NCI-H2227 (cell line): ENCODE data around the gene RPUSD4.

Experiments used
- DNase-seq: peaks from one replicate; lab custom pipeline; 2025; ENCODE audit not compliant: unreplicated experiment; lab: John Stamatoyannopoulos, UW

The RPUSD4 gene

DNA sequence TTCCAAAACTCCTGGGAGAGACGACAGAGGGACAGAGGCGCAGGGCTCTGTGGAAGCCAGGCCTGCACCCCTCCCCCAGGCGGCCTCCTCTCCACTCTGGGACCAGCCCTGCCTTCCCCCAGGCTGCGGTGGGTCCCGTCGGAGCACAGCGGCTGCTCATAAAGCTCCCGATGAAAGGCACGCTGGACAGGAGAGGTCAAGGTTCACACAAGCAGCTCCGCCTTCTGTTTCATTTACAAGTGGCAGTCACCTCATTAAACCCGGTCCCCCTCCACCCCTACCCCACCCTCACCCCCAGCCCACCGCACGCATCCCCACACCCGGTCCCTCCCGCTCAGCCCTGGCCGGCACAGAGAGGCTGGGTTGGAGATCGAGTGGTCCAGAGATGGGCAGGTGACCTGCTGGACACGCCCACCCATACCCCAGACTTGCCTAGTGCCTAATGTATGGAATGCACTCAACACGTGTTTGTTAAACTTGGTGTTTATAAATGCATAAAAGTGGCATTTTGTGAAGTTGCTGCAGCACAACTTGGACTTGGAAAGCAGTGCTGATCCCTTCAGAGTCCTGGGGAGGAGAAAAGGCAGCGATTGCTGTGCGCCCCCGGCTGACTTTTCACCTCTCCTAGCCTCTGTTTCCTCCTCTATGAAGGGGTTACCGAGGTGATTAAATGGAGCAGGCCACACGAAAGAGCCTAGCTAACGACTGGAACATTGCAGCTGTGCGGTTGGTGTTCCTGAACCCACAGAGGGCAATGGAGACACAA lies 26.0 kb downstream of the RPUSD4 start:
- no peak for DNase-seq

DNA sequence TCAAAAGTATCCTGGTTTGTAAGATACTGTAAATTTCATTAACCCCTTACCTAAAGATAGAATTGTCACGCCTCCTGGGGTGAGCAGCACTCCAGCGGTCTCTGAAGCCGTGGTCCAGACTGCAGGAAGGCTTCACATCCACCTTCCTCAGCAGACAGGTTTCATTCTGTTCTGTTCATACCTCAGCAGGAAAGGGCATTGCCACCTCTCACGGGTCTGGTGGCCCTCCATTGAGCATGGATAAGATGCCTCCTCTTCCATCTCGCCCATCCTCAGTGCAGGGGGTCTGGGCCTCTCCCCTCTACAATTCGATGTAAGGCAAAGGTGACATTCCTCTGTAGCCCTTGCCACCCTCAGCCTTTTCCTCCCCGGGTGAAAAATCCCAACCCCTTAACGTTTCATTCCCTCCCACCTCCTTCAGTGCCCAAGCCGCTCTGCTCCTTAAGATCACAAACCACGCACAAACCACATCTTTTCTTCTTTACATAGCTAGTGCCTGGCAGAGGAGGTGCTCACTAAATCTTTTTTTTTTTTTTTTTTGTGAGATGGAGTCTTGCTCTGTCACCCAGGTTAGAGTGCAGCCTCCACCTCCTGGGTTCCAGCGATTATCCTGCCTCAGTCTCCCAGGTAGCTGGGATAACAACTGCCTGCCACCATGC lies 28.5 kb downstream of the RPUSD4 start:
- no peak for DNase-seq

DNA sequence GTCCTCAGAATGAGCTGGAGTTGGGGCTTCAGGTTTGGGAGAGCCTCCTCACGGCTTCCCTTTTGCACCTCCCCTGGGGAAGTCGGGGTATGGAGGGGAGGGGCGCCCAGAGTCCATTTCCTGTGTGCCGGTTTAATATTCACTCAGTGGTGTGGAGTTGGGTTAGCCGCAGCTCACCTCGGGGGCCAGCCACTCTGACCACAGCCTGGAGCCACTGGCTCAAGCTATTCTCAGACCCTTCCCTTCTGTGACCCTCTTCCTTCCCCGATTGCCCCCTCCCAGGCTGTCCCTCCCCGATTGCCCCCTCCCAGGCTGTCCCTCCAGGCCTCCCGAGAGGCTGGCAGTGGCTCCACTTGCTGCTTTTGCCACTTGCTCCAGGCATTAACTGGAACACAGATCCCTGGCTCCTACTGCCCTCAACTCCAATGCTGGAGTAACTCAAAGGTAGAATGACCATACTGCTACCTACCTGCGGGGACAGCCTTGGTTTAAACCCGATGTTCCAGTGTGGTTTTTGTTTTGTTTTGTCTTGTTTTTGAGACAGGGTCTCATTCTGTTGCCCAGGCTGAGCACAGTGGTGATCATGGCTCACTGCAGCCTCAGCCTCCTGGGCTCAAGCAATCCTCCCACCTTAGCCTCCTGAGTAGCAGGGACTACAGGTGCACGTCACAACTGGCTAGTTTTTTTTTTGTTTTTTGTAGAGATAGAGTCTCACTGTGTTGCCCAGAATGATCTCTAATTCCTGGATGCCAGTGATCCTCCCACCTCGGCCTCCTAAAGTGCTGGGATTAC lies 29.3 kb downstream of the RPUSD4 start:
- no peak for DNase-seq

DNA sequence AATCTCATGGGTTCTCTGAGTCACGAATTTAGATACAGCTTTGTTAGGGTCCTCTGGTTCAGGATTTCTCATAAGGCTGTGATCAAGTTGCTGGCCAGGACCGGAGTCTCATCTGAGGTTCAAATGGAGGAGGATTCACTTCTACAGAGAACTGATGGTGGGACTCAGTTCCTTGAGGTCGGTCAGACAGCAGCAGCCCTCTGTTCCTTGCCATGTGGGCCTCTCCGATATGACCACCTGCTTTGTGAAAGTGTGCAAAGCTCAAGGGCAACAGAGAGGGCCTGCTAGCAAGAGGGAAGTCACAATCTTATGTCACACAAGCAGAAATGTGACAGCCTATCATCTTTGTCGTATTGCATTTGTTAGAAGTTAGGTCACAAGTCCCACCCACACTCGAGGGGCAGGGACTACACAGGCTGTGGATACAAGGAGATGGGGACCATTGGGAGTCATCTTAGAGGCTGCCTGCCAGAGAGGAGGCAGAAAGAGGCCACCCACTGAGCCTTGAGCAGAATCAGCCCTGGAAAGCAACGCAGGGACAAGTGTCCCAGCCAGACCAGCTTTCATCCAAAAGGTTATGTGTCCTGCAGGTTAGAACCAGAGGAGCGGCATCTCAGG lies 34.5 kb downstream of the RPUSD4 start:
- DNase-seq = no peak

DNA sequence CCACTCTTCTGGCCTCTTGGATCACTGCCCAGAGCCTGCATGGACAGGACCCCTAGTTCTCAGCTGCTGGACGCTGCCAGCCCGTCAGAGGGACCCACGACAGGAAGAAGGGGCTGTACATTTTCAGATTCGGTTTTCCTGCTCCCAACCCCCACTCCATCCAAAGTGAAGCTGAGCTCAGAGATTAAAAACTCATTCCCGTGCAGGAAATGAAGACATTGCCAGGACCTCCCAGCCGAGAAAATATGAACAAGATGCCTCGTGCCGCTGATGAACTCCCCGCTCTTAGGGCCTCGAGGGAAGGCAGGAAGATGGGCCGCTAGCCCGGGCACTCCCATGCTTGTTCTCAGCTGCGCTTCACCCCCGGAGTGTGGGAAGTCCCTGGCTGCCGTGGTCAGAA lies 36.1 kb downstream of the RPUSD4 start:
- DNase-seq = no peak

DNA sequence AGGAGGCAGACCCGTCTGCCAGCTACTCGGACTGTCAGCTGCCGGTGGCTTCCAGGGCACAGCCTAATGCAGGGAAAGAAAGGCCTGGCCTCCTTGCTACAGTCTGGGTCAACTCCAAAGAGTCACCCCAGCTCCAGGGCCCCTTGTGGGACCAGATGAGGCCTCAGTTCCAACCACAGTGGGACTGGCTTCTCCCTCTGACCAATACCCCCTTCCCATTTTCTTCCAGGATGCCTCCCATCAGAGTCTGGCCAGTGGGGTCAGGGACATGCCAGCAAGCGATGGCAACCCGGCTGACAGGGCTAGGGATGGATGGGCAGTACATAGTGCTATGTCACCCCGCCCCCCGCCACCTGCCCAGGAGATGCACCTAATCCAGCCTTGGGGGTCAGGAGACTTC lies 36.6 kb downstream of the RPUSD4 start:
- no peak for DNase-seq

DNA sequence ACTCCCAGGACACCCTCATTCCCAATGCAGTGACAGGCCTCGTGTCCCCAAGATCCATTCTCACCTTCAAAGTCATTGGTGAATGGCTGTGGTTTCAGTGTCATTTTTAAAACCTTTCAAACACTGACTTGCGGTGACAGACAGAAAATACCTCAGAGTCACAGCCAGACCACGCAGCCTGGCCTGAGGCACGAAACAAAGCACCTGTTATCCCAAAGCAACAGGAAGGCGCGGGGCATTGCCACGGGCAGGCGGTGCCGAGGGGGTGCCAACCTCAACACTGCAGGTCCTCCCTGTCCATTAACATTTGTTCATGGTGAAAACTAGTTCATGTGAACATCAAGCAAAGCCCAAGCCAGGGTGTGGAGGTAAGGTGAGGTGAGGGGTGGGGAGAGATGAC lies 38.2 kb downstream of the RPUSD4 start:
- DNase-seq = no peak

DNA sequence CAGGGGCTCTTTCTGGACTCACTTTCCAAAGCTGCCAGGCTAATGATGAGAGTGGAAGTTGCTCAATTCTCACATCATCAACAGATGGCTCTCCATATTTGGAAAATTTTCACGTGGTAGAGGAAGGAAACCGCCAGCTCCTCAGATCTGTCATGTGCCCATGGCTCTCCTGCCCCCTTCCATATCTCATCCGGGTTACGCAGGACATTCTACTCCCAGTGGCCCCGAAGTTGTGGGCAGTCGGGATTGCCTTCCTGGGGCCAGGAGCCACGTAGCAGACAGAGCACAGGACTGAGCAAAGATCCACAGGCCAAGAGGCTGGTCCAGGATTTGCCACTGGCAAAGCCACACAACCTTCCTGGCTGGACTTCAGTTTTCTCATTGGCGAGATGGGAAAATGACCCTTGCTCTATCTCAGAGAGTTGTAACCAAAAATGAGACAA lies 38.8 kb downstream of the RPUSD4 start:
- DNase-seq = no peak

DNA sequence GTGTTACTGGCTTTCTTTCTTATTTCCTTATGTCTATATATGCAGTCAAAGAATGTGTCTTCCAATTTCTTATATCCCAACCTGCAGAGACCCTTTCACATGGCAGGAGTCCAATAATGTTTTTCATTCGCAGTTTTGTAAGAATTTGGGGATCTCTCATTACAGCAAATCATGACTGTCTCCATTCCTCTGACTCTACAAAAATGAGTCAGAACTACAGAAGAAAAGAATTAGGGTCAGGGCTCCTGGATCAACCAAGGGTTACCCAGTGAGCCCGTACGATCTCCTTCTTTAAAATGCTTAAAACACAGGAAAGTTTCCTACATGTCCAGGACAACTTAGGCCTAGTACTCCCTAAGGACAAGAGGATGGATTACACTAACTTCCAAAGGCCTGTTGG lies 42.2 kb downstream of the RPUSD4 start:
- DNase-seq = no peak

DNA sequence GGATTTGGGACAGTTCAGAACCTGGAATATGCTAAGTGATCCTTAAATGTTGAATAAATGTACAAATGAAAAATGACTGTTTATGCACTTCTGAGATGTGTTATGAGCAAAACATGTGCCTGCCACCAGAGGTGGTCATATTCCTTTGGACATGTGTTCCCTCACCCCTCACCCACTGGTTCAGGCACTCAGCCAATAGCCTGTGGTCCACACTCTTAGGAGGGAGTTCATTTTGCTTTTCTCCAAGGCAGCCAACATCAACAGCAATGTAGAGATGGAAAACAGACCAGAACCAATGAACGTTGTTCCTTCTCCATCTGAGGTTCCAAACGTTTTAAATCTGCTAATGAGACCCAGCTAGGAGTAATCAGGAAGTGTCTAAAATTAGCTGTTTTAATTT lies 44.0 kb downstream of the RPUSD4 start:
- no peak for DNase-seq

DNA sequence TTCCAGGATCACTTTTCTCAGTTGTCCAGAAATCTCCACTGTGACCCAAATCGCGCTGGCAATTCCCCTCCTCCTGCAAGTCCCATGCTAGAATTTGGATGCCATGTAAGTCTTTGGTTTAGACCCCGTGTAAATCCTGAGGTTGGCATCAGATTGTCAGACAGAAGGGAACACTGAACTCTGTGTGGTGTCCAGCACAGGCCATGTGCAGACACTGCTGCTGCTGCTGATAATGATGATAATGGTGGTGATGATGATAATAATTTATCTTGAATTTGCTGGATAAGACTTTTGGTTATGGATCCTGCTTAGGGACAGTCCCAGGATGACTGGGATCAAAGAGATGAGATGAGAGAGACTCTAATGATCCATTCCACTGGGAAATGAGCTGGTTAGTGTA lies 45.0 kb downstream of the RPUSD4 start:
- DNase-seq = no peak

DNA sequence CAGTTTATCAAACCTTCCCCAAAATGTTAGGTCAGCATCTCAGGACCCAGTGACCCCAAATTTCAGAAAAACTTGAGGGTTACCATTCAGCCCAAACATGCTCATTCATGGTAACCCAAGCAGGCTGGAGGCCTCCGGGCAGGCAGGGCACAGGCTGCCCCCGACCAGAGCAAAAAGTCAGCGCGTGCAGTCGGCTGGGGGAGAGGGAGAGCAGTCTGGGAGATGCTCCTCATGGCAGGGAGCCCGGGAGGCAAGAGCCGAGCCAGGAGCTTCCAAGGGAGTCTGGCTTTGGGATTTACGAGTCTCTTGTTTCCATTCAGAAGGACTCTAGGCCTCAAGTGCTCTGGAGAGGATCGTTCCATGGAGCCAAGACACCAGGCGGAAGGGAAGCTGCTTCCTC lies 45.7 kb downstream of the RPUSD4 start:
- no peak for DNase-seq

DNA sequence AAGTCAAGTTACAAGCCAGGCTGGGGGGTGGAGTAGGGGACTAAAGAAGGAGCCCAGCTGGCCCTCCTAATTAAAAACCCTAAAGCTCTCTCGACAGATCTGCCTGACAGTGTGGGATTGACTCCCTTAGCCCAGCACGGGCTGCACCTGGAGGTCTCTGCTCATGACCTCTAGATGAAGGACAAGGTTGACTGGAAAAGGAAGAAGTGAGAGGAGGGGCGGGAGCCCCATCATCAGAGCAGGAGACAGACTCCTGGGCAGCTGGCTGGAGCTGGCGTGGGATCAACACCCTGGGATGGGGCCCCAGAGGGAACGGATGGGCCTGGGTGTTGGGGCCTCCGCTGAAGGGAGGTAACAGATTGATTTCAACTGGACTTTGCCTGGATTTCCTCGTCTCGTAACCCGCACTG lies 46.1 kb downstream of the RPUSD4 start:
- no peak for DNase-seq

DNA sequence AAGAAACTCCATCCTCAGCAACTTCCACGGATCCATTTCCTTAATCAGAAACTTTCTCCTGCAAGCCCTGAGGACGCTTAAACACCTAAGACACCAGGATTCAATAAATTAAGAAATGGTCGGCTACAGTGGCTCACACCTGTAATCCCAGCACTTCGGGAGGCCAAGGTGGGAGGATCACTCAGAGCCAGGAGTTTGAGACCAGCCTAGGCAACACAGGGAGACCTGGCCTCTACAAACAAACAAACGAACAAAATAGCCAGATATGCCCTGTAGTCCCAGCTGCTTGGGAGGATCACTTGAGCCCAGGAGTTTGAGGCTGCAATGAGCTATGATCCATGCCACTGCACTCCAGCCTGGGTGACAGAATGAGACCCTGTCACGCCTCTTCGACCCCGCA lies 46.7 kb downstream of the RPUSD4 start:
- DNase-seq = no peak

DNA sequence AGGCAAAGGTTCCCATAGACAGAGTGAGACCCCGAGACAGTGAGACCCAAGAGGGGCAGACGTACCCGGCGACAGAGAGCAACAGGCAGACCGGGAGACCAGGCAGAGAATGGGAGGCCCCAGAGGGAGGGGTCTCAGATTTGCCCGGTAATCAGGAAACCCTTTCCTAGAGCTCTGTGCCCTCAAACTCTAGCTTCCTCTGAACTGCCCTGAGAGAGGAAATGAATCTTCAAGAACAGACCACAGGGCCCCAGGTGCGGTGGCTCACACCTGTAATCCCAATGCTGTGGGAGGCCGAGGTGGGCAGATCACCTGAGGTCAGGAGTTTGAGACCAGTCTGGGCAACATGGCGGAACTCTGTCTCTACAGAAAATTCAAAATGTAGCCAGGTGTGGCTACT lies 47.7 kb downstream of the RPUSD4 start:
- DNase-seq = no peak

DNA sequence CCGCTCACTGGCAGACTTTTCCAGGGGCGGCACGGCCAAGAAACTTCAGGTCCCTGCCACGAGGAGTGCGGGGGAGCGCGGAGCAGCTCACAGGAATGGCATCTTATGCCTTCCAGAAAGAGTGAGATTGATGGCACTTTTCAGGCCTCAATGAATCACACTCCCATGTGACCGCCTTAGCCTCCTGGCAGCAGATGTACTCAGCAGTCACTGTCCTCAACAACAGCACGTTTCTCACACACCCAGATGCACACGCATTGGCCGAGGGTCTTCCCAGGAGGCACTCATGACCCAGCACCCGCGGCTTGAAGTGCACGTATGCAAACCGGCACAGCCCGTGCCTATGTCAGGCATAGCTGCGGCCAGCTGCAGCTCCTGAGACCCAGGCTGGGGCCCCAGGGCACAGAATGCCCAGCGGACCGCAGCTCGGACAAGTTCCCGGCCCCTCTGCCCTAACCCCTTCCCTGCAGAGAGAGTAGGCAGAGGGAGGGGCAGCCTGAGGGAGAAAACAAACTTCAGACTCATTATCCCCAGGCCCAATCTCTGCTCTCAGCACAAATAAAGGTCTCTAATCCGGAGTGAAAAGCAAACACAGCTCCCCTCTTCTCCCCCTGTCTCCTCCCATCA lies 48.3 kb downstream of the RPUSD4 start:
- no peak for DNase-seq

DNA sequence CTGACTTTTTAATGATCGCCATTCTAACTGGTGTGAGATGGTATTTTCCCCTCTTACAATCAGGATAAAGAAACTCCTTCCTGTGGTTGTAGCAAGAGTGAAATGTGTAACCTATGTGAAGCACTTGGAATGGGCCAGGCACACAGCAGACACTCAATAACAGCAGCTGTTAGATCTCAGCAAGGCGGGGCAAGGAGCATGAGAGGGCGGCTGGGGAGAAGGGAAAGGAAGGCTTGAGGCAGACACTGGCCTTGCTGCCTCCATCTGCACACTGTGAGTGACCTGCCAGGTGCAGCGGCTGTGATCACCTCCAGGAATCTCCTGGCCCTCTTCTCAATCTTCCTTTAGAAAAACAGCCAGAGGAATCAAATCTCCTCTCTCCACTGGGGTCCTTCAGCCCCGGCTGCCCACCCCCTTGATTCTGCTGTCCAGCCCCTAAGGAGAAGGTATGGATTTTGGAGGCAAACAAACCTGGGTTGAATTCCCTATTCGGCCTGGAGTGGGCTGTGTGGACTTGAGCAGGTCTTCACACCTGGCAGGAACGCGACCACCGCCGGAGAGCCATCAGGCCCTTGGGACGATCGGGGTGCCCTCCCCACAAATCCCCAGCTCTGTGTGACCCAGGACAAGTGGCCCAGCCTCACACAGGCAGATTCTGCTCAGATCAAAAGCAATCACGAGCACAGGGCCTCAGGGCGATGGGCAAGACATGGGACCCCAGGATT lies 49.0 kb downstream of the RPUSD4 start:
- DNase-seq = no peak

DNA sequence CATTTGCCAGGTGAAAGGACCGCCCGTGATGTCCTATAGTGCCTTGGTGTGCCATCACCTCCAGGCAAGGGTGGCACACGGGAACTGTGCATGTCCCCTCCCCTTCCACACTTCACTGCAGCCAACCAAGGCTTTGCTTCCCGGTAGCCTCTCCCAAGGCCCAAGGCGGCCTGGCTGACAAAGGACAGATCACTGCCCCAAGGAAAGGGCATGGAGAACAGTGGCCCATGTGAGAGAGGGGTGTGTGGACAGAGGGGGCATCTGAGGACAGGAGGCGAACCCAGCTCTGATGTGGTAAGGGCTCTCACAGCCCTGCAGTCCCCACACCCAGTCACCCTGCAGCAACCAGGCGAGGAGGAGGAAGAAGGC lies 50.4 kb downstream of the RPUSD4 start:
- DNase-seq = no peak

DNA sequence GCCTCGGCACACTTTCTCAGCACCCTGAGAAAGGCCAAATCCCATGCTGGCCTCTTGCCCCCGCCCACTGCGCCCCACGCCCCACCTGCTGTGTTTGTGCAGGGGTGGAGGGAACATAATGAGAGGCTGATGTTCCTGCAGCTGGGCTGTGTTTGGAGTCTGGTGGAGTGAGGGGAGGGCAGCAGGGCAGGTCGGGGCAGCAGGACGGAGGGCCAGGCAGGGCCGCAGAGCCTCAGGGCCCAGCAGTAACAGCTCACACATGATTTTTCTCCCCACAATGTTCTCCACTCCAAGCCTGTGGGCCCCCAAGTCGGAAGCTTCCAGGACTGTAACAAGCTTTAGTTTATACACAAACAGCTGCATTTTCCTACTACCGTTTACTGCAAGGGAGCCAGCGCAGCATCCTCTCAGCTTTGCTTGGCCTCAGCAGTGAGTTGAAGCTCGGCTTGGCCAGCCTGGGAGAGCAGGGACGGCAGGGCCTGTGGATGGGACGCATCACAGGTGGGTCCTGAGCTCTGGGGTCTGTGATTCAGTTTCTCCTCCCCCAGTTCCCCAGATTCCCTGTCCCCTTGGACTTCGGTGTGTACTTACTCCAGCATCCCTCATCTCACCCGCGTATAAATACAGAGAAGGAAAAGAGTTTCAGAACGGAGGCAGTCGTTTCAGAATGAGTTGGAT lies 51.0 kb downstream of the RPUSD4 start:
- no peak for DNase-seq
